Panc1 (cell line): ENCODE measurements around the gene SBF1.

Experiments
- POLR2AphosphoS5 ChIP-seq: IDR thresholded peaks from 2 replicates; pipeline ENCODE4 v1.6.1; 2012; ENCODE audit warnings: mild to moderate bottlenecking, low read depth, low read length, moderate library complexity
- TF ChIP-seq, protein P1 (sequence below): fragments of 450-650 bp; IDR thresholded peaks from 2 replicates; pipeline ENCODE4 v1.5.1; 2017; ENCODE audit warnings: mild to moderate bottlenecking
- TF ChIP-seq, protein P2 (sequence below), 2 experiments: IDR thresholded peaks; 2 replicates each; pipeline ENCODE4 v1.6.1; 2011 to 2012; ENCODE audit warnings: low read depth in 2 of 2, control low read depth in 1 of 2, low read length in 1 of 2, mild to moderate bottlenecking in 1 of 2, moderate library complexity in 1 of 2; ENCODE audit not compliant: insufficient read depth in 1 of 2

DNA sequence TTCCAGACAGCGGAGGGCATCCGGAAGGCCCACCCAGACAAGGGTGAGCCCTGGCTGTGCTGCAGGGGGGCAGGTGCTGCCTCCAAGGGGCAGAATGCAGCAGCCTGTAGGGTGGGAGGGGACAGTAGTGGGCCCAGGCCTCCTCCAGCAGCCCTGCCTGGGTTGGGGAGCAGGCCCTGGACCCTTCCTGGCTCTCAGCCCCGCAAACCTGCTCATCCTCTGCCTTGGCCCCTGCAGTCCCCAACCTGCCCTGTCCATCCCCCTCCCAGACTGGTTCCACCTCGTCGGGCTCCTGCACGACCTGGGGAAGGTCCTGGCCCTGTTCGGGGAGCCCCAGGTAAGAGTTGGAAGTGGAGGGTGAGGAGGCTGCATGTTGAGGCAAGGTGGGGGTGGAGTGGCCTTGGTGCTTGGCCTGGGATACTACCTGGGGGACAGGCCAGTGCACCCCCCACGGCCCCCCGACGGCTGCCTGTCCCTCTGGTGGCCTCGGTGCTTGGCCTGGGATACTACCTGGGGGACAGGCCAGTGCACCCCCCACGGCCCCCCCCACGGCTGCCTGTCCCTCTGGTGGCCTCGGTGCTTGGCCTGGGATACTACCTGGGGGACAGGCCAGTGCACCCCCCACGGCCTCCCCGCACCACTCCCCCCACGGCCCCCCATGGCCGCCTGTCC lies 13.3 kb upstream of the SBF1 start:
- TF ChIP-seq, protein P1, sequence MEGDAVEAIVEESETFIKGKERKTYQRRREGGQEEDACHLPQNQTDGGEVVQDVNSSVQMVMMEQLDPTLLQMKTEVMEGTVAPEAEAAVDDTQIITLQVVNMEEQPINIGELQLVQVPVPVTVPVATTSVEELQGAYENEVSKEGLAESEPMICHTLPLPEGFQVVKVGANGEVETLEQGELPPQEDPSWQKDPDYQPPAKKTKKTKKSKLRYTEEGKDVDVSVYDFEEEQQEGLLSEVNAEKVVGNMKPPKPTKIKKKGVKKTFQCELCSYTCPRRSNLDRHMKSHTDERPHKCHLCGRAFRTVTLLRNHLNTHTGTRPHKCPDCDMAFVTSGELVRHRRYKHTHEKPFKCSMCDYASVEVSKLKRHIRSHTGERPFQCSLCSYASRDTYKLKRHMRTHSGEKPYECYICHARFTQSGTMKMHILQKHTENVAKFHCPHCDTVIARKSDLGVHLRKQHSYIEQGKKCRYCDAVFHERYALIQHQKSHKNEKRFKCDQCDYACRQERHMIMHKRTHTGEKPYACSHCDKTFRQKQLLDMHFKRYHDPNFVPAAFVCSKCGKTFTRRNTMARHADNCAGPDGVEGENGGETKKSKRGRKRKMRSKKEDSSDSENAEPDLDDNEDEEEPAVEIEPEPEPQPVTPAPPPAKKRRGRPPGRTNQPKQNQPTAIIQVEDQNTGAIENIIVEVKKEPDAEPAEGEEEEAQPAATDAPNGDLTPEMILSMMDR, result no peak
- TF ChIP-seq POLR2AphosphoS5, result no peak
- TF ChIP-seq, protein P2, sequence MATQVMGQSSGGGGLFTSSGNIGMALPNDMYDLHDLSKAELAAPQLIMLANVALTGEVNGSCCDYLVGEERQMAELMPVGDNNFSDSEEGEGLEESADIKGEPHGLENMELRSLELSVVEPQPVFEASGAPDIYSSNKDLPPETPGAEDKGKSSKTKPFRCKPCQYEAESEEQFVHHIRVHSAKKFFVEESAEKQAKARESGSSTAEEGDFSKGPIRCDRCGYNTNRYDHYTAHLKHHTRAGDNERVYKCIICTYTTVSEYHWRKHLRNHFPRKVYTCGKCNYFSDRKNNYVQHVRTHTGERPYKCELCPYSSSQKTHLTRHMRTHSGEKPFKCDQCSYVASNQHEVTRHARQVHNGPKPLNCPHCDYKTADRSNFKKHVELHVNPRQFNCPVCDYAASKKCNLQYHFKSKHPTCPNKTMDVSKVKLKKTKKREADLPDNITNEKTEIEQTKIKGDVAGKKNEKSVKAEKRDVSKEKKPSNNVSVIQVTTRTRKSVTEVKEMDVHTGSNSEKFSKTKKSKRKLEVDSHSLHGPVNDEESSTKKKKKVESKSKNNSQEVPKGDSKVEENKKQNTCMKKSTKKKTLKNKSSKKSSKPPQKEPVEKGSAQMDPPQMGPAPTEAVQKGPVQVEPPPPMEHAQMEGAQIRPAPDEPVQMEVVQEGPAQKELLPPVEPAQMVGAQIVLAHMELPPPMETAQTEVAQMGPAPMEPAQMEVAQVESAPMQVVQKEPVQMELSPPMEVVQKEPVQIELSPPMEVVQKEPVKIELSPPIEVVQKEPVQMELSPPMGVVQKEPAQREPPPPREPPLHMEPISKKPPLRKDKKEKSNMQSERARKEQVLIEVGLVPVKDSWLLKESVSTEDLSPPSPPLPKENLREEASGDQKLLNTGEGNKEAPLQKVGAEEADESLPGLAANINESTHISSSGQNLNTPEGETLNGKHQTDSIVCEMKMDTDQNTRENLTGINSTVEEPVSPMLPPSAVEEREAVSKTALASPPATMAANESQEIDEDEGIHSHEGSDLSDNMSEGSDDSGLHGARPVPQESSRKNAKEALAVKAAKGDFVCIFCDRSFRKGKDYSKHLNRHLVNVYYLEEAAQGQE (IDR thresholded peaks at IDR 0.05; ENCODE audit: insufficient read depth in 1 of 2, low read depth in 2 of 2, low read length in 1 of 2), result no peak
